Esophagus mucosa (tissue), 1 donor: Measurements from ENCODE around the gene PHETA1. TPM values are rescaled to one million over a fixed set of nuclear protein-coding genes. Genes with fewer than 3 reads are reported as not detected.
A peak's percentile ranks its signal among the peaks of the same experiment; 100 is the strongest.

ENCODE experiments used
- ATAC-seq: fragments of 200-7000 bp; cut with Tn5 transposase; one replicate; pipeline ENCODE4 v1.9.1; 2020
- total RNA-seq: library from RNA; stranded (reverse); gene quantifications from one replicate; pipeline ENCODE4 v1.2.4, GENCODE V29; 2023
- donor health status: DM: yes; HTN: yes; CAD: no.

The PHETA1 gene, protein sequence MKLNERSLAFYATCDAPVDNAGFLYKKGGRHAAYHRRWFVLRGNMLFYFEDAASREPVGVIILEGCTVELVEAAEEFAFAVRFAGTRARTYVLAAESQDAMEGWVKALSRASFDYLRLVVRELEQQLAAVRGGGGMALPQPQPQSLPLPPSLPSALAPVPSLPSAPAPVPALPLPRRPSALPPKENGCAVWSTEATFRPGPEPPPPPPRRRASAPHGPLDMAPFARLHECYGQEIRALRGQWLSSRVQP
- 9.2 TPM for total RNA-seq

DNA sequence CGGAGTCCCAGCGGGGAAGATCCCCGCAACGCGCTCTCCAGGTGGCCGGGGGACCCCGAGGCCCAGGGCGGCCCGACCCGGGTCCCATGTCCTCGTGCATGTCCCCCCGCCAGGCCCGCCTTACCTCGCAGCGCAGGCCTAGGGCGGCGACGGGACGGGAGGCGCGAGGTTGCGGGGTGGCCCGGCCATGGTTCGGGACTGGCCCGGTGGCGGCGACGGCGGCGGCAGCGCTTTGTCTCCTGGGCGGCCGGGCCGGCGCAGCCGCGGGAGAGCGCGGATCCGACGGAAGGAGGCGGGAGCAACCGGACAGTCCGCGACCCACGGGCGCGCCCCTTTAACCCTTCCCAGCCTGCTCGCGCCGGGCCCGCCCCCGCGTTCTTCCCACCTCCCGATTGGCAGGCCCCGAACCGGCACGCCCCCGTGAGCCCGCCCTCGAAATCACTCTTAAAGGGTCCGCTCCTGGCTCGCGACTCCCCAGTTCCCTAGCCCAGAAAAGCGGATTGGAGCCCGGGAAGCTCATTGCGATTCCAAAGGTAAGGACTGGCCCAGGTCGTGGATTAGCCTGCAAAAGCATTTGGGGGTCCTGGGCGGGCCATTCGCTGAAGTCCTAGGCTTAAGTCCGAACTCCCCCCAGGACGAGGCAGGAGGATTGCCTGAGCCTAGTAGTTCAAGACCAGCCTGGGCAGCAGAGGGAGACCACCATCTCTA lies at the start of gene PHETA1:
Gene PHETA1 (minus strand): TSS at position 308 of the 708 bp plus-strand sequence. CDS start 5,668 bp downstream, outside the sequence.
- ATAC-seq, result peak; percentile 93

DNA sequence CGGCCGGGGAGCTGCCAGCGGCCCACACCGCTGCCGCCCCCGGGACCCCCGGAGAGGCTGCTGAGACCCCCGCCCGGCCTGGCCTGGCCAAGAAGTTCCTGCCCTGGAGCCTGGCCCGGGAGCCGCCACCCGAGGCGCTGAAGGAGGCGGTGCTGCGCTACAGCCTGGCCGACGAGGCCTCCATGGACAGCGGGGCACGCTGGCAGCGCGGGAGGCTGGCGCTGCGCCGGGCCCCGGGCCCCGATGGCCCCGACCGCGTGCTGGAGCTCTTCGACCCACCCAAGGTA lies 49.6 kb upstream of the PHETA1 start:
- ATAC-seq, result peak; percentile 34

DNA sequence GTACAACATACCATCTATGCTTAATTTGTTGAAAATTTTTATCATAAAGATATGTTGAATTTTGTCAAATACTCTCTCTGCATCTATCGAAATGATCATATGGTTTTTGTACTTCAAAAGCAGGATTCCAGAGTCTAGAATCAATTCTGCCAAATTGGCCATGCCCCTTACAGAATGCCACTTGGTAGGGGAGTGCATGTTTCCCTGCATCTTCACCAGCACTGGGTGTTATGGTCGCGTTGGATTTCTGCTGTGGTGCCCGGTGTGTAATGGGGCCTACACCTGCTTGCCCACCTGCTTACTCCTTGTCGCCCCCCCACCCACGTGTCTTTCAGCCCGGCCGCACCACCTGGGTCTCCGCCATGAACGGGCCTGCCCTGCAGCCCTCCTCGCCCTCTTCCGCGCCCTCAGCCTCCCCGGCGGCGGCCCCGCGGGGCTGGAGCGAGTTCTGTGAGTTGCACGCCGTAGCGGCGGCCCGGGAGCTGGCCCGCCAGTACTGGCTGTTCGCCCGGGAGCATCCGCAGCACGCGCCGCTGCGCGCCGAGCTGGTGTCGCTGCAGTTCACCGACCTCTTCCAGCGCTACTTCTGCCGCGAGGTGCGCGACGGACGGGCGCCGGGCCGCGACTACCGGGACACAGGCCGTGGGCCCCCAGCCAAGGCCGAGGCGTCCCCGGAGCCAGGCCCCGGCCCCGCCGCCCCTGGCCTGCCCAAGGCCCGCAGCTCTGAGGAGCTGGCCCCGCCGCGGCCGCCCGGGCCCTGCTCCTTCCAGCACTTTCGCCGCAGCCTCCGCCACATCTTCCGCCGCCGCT lies 49.1 kb upstream of the PHETA1 start:
- ATAC-seq, result no peak

DNA sequence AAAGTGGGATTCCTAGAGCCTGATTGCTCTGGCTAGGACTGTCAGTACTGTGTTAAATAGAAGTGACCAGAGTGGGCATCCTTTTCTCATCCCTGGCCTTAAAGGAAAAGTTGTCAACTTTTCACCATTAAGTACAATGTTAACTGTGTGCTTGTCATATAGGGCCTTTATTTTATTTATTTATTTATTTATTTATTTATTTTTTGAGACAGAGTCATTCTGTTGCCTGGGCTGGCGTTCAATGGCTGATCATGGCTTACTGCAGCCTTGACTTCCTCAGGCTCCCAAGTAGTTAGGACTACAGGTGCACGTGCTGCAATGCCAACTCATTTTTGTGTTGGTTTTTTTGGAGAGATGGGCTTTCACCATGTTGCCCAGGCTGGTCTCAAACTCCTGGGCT lies 48.4 kb upstream of the PHETA1 start:
- no peak for ATAC-seq

DNA sequence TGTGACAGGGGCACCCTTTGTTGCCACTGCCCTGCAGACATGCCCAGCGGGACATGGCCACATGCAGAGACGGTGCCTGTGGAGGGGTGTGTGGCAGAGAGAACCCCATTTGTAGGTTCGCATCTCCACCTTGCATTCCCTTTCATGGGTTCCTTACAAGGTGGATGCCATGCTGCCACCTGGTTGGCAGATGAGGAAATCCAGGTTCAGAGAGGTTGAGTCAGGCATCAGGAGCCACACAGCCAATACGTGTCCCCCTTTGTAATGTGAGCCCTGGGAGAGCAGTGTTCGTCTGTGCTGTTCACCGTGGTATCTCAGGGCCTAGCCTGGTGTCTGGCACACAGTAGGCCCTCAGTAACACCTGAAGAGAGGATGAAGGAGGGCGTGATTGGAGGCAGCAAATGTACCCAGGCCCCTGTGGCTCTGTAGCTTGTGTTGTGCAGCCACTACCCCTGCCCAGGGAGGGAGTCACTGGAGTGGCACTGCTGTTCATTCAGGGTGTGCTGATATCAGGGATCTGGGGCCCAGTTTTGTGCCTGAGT lies 45.9 kb upstream of the PHETA1 start:
- ATAC-seq, result no peak

DNA sequence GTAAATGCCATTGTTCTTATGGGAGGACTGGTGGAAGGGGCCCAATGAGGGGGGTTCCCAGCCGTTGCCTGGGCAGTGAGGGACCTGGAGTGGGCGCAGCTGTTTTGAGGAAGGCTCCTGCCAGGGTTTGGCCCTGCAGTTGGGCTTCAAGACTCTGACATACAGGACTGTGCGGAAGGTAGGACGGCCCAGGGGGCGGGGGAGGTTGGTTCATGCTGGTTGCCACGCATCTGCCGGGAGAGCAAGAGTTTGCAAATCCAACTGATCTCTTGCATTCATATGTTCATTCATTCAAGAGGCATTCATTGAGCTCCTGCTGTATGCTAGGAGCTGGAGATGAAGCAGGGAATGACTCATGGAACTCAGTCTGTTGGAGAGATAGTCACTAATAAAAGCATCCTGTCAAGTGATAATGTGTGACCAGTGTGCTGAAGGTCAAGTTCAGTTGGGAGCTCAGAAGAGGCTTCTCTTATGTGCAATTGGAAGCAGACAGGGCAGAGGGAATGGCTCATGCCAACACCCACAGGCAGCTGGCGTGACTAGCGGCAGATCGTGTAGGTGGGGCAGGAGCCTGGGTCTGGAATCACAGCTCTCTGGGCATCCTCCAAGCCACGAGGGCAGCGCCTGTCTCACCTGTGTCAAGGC lies 44.7 kb upstream of the PHETA1 start:
- ATAC-seq, result no peak

DNA sequence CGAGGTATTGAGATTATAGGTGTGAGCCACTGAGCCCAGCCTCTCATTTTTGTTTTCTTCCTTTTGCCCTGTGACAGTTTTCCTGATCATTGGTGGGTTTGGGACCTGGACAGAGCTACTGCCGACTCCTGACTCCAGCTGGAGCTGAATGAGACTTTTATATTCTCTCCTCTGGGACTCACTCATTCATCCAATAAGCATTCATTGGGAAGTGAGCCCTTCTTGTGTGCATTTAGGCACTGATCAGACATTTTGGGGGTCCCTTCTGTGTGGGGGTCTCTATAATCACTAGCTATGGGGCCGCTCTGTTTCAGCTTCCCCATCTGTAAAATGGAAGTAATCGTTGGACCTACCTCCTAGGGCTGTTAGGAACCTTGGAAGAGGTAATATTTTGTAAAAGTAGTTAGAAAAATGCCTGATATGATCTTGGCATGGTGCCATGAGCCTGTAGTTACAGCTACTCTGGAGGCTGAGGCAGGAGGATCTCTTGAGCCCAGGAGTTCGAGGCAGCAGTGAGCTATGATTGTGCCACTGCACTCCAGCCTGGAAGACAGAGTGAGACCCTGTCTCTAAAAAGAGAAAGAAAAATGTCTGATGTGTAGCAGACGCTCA lies 44.0 kb upstream of the PHETA1 start:
- ATAC-seq, result no peak

DNA sequence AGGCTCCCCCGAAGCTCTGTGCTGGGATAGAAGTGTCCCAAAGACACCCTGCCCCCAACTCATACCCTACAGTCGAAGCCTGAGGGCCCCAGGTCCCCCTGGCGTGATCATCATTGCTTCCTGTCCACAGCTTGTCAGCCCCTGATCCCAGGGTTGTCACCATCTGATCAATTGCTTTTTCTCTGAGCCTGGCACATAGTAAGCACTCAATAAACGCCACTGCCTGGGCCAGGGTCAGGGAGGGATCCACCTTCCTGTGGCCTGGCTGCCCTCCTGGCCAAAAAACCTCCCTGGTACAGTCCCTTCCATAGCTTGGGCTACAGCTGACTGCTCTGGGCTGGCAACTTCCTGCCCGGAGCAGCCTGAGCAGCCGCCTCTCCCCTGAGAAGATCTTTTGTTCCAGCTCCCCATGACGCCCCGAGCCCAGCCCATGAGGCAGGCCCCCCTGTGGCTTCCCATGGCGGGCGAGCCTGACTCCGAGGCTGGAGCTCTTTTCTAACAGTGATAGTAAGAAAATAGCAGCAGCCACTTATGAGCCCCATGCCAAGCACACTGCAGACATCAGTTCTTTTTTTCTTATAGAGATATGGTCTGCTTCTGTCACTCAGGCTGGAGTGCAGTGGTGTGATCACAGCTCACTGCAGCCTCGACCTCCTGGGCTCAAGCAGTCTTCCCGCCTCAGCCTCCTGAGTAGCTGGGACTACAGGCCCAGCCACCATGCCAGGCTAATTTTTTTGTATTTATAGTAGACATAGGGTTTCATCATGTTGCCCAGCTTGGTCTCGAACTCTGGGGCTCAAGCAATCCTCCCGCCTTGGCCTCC lies 43.3 kb upstream of the PHETA1 start:
- ATAC-seq, result peak; percentile 10

DNA sequence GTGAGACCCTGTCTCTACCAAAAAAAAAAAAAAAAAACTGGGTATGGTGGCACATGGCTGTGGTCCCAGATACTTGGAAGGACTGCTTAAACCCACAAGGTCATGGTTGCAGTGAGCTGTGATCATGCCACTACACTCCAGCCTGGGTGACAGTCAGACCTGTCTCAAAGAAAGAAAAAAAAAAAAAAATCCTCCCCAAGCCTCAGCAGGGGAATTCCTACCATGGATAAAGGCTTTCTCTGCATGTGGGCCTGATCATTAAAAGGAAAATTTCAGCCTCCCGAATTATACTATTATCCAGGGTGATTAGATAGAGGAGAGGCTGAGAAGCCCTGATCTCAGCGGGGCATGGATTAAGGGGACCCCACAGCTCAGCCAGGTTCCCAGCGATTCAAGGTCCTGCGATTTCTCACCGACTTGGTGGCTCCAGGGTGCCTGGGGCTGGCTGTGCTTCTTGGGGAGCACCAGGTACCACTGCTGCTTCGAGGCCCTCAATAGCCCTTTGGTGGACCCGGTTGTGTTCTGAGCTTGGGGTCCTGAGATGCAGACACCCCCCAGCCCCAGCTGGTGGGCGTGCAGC lies 42.4 kb upstream of the PHETA1 start:
- no peak for ATAC-seq

DNA sequence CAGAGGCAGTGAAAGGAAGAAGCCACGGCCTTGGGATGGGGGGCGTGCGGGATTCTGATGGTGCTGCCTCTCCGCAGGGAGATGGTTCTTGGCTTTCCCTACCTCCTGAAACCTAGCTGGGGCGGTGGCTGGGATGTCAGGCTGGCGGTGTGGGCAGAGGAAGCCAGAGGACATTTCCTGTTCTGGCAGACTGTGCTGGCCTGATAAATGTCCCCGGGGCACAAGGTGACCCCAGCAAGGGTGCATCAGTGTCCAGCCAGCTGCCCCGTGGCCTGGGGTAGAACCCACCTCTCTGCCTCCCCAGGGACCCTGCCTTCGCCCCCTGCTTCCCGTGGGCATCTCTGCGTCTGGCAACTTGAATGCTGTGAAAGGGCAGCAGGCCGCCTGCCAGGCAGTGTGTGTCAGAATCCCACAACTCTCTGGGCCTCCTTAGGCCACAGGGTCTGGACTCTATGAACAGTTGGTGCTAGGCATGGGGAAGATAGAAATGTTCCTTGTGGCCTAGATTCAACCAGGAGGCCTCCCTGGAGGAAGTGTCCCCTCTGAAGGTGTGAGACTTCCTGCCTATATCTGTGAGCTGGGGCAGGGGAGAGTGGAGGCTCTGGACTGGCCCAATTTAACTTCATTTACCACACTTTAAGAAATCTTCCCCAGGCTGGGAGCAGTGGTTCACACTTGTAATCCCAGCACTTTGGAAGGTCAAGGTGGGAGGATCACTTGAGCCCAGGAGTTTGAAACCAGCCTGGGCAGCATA lies 41.7 kb upstream of the PHETA1 start:
- no peak for ATAC-seq

DNA sequence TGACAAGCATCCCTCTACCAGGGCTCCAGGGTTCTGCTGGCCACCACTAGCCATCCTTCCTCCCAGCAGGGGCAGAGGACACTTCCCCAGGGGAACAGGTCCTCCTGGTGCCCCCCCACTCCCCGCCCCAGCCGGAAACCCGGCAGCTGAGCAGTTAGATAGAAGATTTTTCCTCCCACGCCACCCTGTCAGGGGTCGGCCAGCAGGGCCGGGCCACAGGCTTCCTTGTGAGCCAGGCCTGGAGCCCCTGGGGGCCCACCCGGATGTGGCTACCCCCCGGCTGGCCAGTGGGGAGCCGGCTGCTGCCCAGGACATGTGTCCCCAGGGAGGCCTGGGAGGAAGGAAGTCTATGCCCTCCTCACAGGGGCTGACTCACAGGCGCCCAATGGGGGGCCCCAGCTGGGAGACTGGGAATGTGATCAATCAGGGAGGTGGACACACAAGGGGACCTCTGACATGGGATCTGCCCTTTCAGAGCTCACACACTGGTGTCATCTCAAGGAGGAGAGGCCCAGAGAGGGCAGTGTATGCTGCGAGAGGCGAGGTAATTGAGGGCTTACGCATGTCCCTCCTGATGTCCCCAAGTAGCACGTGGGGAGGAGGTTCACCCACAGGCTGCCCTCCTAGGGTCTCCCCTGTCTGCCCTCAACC lies 41.0 kb upstream of the PHETA1 start:
- ATAC-seq, result peak; percentile 4

DNA sequence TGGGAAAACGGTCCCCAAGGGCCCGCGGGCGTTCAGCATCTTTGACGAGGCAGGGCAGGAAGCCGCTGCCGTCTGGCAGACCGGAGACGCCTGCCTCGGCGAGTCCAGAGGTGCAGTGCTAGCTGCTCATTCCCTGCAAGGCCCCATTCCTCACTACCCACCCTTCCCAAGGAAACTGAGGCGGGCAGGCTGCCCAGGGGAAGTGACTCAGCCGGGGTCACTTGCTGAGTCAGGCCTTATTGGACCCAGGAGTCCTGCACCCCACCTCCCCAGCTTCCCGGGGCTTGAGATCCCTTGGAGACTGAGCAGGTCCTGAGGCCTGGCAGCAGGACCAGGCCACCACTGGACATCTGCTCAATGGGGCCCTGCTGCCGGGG lies 40.5 kb upstream of the PHETA1 start:
- ATAC-seq, result no peak

DNA sequence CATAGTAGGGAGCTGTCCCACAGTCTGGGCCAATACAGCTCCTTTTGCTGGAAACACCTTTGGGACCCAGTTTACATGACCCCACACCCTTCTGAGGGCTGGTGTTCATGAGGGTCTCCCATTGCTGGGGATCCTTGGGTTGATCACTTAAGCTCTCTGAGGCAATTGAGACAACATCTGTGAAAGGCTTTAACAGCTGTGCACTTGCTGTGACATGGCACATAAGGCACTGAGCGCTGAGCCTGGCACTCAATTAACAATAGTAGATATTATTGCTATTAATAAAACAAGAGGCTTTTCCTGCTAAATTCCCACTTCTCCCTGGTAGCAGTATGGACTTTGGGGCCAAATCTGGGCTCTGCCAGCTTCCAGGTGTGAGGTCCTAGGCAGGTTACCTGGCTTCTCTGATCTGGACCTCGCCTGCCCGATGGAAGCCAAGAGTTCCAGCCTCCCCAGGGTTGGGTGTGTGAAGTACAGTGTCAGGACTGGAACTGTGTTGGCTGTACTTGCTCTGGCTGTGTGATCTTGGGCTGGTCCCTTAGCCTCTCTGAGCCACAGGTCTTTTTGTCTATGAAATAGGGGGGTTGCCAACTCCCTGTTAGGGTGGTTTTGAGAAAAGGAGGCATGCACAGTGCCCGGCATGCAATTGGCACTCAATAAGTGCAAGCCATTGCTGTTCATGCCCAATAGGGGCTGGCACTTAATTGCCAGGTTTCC lies 39.9 kb upstream of the PHETA1 start:
- no peak for ATAC-seq

DNA sequence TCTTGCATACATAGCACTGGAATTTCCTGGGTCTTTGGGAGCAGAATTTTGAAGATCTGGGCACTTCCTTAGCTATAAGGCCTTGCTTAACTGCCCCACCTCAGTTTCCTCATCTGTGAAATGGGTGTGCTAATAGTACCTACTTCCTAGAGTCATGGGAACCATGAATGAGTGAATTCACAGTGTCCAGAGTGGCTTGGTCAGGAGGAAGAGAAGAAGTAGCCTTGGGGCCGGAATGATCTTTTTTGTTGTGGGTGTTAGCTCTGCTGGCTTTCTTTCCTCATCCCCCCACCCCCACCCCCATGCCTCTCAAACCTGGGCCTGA lies 39.2 kb upstream of the PHETA1 start:
- ATAC-seq, result no peak

DNA sequence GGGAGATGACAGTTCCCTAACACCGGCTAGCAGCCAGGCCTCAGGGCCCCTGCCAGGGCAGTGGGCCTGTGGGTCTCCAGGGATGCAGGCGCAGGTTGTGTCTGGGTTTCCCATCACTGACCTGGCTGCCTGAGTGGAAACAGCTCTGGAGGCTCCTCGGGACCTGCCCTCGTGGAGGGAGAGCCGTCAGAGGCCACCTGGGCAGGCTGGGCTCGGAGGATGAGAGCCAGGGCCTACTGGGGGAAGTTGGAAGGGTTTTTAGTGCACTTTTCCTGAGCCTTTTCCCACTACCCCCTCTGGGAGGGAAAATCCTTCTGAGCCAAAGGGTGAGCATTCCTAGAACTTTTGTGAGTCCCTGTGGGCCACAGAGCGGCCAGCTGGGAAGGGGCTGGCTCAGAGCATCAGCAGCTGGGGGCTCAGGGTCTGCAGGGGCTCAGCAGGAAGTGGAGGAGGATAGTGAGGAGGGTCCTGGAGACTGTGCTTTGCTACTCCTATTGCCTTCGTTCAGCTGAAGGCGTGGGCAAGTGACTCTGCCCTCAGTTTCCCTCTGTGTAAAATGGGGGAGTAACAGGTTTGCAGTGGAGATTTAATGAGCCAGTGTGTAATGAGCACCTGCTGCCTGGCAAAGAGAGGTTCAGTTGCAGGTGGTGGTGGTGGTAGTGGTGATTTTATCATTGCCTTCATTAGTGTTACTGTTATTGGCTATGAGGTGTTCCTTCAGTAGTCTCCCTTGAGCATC lies 38.7 kb upstream of the PHETA1 start:
- ATAC-seq, result no peak

DNA sequence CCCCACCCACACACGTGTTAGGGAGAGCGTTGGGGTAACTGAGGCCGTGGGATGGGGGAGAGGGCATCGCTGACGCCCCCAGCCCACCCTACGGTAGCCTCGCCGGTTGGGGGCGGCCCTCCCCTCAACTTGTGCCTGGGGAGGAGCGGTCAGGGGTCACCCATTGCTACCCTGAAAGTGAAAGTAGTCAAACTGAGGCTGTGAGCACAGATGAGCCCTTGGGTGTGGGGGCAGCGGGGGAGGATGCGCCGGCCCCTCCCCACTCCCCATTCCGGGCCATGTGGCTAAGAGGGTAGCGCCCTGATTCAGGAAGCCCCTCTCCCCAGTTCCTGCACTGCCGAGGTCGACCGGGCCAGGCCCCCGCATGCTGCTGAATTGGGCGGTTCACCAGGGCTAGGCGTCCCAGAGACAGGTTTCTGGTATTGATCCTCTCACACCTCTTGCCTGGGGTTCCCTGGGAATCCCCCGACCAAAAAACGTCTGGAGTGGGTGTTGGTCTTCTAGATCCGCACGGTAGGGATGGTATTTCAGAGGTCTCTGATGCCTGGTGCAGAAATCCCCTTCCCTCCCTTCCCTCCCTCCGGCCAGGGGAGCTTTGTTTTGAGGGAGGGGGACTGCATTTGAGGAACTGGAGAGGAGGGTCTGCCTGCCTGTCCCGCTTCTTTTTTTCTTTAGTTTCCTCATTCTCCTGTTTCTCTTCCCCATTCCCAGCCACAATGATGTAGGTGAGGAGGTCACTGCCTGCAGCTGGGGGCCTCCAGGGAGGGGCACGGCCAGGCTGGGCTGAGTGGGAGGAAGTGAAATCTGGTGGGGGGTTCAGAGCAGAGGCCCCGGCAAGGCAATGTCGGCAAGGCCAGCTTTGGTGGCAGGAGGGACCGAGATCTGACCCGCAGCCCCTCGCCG lies 37.8 kb upstream of the PHETA1 start:
- ATAC-seq, result no peak

DNA sequence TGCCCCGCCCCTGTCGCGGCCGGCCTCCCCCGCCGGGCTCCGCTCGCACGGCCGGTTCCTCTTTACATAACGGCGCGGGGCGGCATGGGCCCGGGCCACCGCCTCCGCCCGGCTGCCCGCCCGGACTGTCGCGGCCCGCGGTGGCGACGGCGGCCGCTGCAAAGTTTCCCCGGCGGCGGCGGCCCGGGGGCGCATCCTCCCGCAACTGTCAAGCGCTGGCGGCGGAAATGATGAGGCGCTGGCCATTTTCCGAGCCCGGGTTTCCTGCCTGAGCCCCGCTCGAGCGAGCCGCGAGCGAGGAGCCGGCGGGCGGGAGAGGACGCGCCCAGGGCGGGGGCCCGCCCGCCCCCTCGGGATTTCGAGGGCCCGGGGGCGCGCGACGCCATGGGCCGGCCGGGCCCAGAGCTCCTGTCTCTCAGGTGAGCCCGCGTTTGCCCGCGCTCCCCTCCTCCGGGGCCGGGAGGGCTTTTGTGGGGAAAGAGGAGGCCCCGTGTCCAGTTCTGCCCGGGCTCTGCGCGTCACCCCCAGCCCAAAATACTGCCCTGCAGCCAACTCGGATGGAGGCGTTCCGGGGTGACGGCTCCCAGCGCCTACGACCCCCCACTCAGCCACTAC lies 37.1 kb upstream of the PHETA1 start, which contains the start of gene SH2B3:
Gene SH2B3 (plus strand): TSS at position 65 of the 615 bp plus-strand sequence. CDS start 12,223 bp downstream, outside the sequence.
- no peak for ATAC-seq
